AG04450 (cell line): ENCODE results near the gene CAMSAP1. TPM values are rescaled to one million over a fixed set of nuclear protein-coding genes. Genes with fewer than 3 reads are reported as not detected.

ENCODE experiments used
- CTCF ChIA-PET: fragments of 300-600, 350-600 bp; formaldehyde crosslinking; extraction: SDS; loops from one replicate; lab custom pipeline; 2022; ENCODE audit warnings: antibody characterized with exemption, inconsistent platforms; lab: Charles Lee
- POLR2A ChIA-PET: fragments of 350-600 bp; formaldehyde crosslinking; extraction: SDS; loops from one replicate; lab custom pipeline; 2021; ENCODE audit warnings: antibody characterized with exemption, inconsistent platforms; lab: Yijun Ruan, JAX
- DNase-seq: peaks from one replicate; pipeline ENCODE4 v3.0.0-alpha.2; 2011; ENCODE audit warnings: low read depth, low spot score
- H3K27ac ChIP-seq: one replicate; pipeline ENCODE4 v1.5.1; 2012; ENCODE audit warnings: low read depth, low read length, control low read depth
- H3K27me3 ChIP-seq: one replicate; pipeline ENCODE4 v1.6.0; 2012; ENCODE audit warnings: low read length; ENCODE audit not compliant: control insufficient read depth, insufficient read depth
- H3K4me3 ChIP-seq: 2 replicates; pipeline ENCODE4 v1.5.1; 2011; ENCODE audit warnings: mild to moderate bottlenecking, low read depth, low read length, control low read depth
- H3K9me3 ChIP-seq: 2 replicates; pipeline ENCODE4 v1.5.1; 2012; ENCODE audit warnings: low read length; ENCODE audit not compliant: control insufficient read depth, insufficient read depth
- CTCF ChIP-seq: IDR thresholded peaks from 2 replicates; pipeline ENCODE4 v1.5.1; 2011; ENCODE audit warnings: low read depth, low read length, control low read depth, inconsistent platforms
- polyA plus RNA-seq: library from polyadenylated mRNA; depleted of rRNA; stranded (reverse); fragments of >200 nt; gene quantifications from 2 replicates; pipeline ENCODE4 v1.2.3, GENCODE V29; 2011

Gene CAMSAP1
- polyA plus RNA-seq, 1 experiment, result 7.8 TPM

GRCh38 chr9:135821733-135822373, 85.5 kb downstream of the CAMSAP1 start:
- Histone ChIP-seq H3K27ac (no peak overlapping the region), H3K4me3 (no peak overlapping the region), H3K9me3 (peaks cover 5% of the 10 kb centered on the region; the same call in 1 of the 2 replicates), H3K27me3 (no peaks in the 10 kb centered on the region)
- ChIA-PET CTCF (interaction anchor here (0.6 kb wide), 1 partner anchor 42 kb away, joined by 3 read pairs; no protein-coding TSS in a partner anchor), POLR2A (no interaction called here)
- no peak for TF ChIP-seq CTCF
- DNase-seq, result no peak

DNA sequence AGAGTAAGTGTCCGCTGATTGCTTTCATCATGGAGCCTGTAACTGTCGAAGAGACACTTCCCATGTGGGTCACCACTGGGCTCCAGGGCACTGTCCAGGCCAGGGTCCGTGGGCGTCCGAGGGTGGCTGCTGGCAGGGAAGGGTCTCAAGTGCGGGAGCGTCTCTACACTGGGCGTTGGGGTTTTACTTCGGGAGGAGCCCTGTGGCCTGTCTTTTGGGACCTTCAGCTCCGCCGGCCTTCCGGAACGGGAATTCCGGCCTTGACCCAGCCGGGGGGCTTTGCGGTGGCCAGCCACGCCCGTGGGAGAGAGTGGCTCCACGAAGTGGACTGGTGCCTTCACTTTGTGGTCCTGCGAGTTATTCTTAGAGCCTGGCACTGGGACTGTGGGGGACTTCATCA, 86.2 kb downstream of the CAMSAP1 start:
- no peak for TF ChIP-seq CTCF
- Histone ChIP-seq H3K27ac (no peak overlapping the region), H3K27me3 (no peaks in the 10 kb centered on the region), H3K9me3 (peaks cover 5% of the 10 kb centered on the region; the same call in 1 of the 2 replicates), H3K4me3 (no peak overlapping the region)
- POLR2A ChIA-PET, result no interaction called here
- CTCF ChIA-PET, result no interaction called here
- DNase-seq, result no peak

DNA sequence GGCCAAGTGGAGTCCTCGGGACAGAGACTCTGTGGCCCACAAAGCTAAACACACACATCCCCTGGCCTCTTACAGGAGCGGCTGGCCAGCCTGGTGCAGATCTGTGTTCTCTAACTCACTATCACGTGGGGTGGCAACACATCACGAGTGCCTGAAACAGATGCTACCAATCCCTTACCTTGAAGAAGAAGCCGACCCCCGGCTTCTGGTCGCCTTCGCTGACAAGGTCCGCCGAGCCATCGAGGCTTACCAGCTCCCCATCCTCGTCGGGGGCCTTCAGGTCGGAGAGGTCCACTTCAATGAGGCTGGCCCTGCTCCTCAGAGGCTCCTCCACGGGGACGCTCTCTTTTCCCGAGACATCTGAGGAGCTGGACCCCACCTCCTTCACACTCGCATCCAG, 86.7 kb downstream of the CAMSAP1 start:
- H3K27ac ChIP-seq, result no peak overlapping the region

DNA sequence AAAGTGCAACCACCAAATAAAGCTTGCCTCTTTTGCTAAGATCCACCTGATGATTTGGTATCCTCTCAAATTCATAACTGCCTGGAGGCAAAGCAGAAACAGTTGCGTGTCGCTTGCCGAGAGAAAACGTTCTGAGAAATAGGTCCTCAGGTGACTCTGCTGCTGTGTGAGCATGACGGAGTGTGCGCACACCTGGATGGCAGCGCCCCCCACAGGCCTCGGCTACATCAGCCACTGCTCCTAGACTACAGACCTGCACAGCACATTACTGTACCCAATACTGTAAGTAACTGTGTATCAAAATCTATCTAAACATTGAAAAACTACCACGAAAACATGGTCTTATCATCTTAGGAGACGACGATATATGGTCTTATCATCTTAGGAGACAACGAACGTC, 87.4 kb downstream of the CAMSAP1 start:
- peaks cover 5% of the 10 kb centered on the region; the same call in 1 of the 2 replicates for H3K9me3 ChIP-seq
- no peak overlapping the region for H3K4me3 ChIP-seq
- no peak for TF ChIP-seq CTCF
- no peak for DNase-seq
- no peak overlapping the region for H3K27ac ChIP-seq
- POLR2A ChIA-PET, result no interaction called here
- CTCF ChIA-PET, result no interaction called here
- H3K27me3 ChIP-seq, result no peaks in the 10 kb centered on the region

More for the DNA sequence above, 86.7 kb downstream of the CAMSAP1 start:
- ChIA-PET CTCF (no interaction called here), POLR2A (no interaction called here)
- H3K27me3 ChIP-seq, result no peaks in the 10 kb centered on the region
- H3K9me3 ChIP-seq, result peaks cover 5% of the 10 kb centered on the region; the same call in 1 of the 2 replicates
- no peak for DNase-seq
- H3K4me3 ChIP-seq, result no peak overlapping the region
- no peak for TF ChIP-seq CTCF

GRCh38 chr9:135818718-135819475, 88.4 kb downstream of the CAMSAP1 start:
- Histone ChIP-seq H3K4me3 (no peak overlapping the region), H3K27ac (no peak overlapping the region), H3K27me3 (no peaks in the 10 kb centered on the region), H3K9me3 (peaks cover 5% of the 10 kb centered on the region; the same call in 1 of the 2 replicates)
- no peak for DNase-seq
- no peak for TF ChIP-seq CTCF
- CTCF ChIA-PET, result no interaction called here
- POLR2A ChIA-PET, result no interaction called here
